ENCODE results near the gene EIPR1.

EIPR1 gene

GRCh38 chr2:3262437-3263388, 114.9 kb downstream of the EIPR1 start:
- Histone ChIP-seq H2BK120ac (ENCODE audit: low read depth, low read length) (no peak overlapping the region), H3K9me3 (ENCODE audit: control insufficient read depth, low read length) (no peaks in the 10 kb centered on the region), H3K79me1 (replicated peaks; ENCODE audit: low read length, poor library complexity, severe bottlenecking) (peaks cover 40% of the 10 kb centered on the region), H4K91ac (ENCODE audit: low read length) (no peak overlapping the region), H3K27me3 (ENCODE audit: control insufficient read depth in 1 of 2, insufficient read depth in 1 of 2, low read length in 2 of 2) (no peaks in the 10 kb centered on the region), H3K4ac (ENCODE audit: low read depth in 1 of 2, low read length in 2 of 2) (no peak overlapping the region), H2AK5ac (ENCODE audit: low read length, severe bottlenecking) (no peak overlapping the region), H2BK15ac (ENCODE audit: low read depth, poor library complexity, severe bottlenecking) (no peak overlapping the region), H3K27ac (ENCODE audit: low read length, poor library complexity, severe bottlenecking) (no peak overlapping the region), H3K4me1 (ENCODE audit: control insufficient read depth, insufficient read depth, low read depth, low read length) (peaks cover 4% of the 10 kb centered on the region), H3K23ac (ENCODE audit: low read length in 2 of 2) (no peak overlapping the region), H2BK12ac (ENCODE audit: low read length in 2 of 2) (no peak overlapping the region), H2AFZ (ENCODE audit: low read depth, low read length) (no peak overlapping the region), H3K4me3 (ENCODE audit: insufficient read depth in 1 of 2, low read depth in 1 of 2, low read length in 2 of 2) (no peak overlapping the region), H3K4me2 (ENCODE audit: low read length, poor library complexity, severe bottlenecking) (no peak overlapping the region), H3K14ac (ENCODE audit: low read length in 2 of 2) (no peak overlapping the region), H4K8ac (ENCODE audit: low read length) (no peak overlapping the region), H3K18ac (ENCODE audit: low read depth in 1 of 2, low read length in 2 of 2) (no peak overlapping the region), H3K36me3 (ENCODE audit: control insufficient read depth in 1 of 2, insufficient read depth in 2 of 2, low read depth in 1 of 2, low read length in 2 of 2) (peaks cover 0 to 17% of the 10 kb centered on the region in 2 experiments), H3K9ac (ENCODE audit: low read length) (no peak overlapping the region), H2BK5ac (ENCODE audit: low read depth, low read length, poor library complexity, severe bottlenecking) (no peak overlapping the region)
- DNase-seq, result no peak
- WGBS, result 97% methylated on average over 18 of the region's 18 CpGs

GRCh38 chr2:3261511-3261910, 116.1 kb downstream of the EIPR1 start:
- H3K79me1 ChIP-seq (replicated peaks; ENCODE audit: low read length, poor library complexity, severe bottlenecking), result peaks cover 35% of the 10 kb centered on the region
- no peak overlapping the region for H2AFZ ChIP-seq (ENCODE audit: low read depth, low read length)
- H2BK5ac ChIP-seq (ENCODE audit: low read depth, low read length, poor library complexity, severe bottlenecking), result no peak overlapping the region
- H3K36me3 ChIP-seq (ENCODE audit: control insufficient read depth in 1 of 2, insufficient read depth in 2 of 2, low read depth in 1 of 2, low read length in 2 of 2), result peaks cover 0 to 18% of the 10 kb centered on the region in 2 experiments
- H3K27me3 ChIP-seq (ENCODE audit: control insufficient read depth in 1 of 2, insufficient read depth in 1 of 2, low read length in 2 of 2), result no peaks in the 10 kb centered on the region
- peaks cover 12% of the 10 kb centered on the region for H3K4me1 ChIP-seq (ENCODE audit: control insufficient read depth, insufficient read depth, low read depth, low read length)
- H3K23ac ChIP-seq (ENCODE audit: low read length in 2 of 2), result no peak overlapping the region
- H3K27ac ChIP-seq (ENCODE audit: low read length, poor library complexity, severe bottlenecking), result no peak overlapping the region
- no peak overlapping the region for H3K14ac ChIP-seq (ENCODE audit: low read length in 2 of 2)
- H2BK120ac ChIP-seq (ENCODE audit: low read depth, low read length), result no peak overlapping the region
- no peak overlapping the region for H2BK15ac ChIP-seq (ENCODE audit: low read depth, poor library complexity, severe bottlenecking)
- H2BK12ac ChIP-seq (ENCODE audit: low read length in 2 of 2), result no peak overlapping the region
- no peak overlapping the region for H3K9ac ChIP-seq (ENCODE audit: low read length)
- H2AK5ac ChIP-seq (ENCODE audit: low read length, severe bottlenecking), result no peak overlapping the region
- no peak overlapping the region for H3K4me3 ChIP-seq (ENCODE audit: insufficient read depth in 1 of 2, low read depth in 1 of 2, low read length in 2 of 2)
- no peak overlapping the region for H4K8ac ChIP-seq (ENCODE audit: low read length)
- H3K9me3 ChIP-seq (ENCODE audit: control insufficient read depth, low read length), result no peaks in the 10 kb centered on the region
- H3K4me2 ChIP-seq (ENCODE audit: low read length, poor library complexity, severe bottlenecking), result no peak overlapping the region
- DNase-seq, result no peak
- no peak overlapping the region for H3K18ac ChIP-seq (ENCODE audit: low read depth in 1 of 2, low read length in 2 of 2)
- 96% methylated on average over 8 of the region's 8 CpGs for WGBS
- peak overlapping the region; percentile 19 for H4K91ac ChIP-seq (ENCODE audit: low read length)
- H3K4ac ChIP-seq (ENCODE audit: low read depth in 1 of 2, low read length in 2 of 2), result no peak overlapping the region

GRCh38 chr2:3260959-3261358, 116.7 kb downstream of the EIPR1 start:
- Histone ChIP-seq H3K27me3 (ENCODE audit: control insufficient read depth in 1 of 2, insufficient read depth in 1 of 2, low read length in 2 of 2) (no peaks in the 10 kb centered on the region), H2BK5ac (ENCODE audit: low read depth, low read length, poor library complexity, severe bottlenecking) (no peak overlapping the region), H3K9ac (ENCODE audit: low read length) (no peak overlapping the region), H3K4ac (ENCODE audit: low read depth in 1 of 2, low read length in 2 of 2) (no peak overlapping the region), H3K9me3 (ENCODE audit: control insufficient read depth, low read length) (no peaks in the 10 kb centered on the region), H2AK5ac (ENCODE audit: low read length, severe bottlenecking) (no peak overlapping the region), H3K79me1 (replicated peaks; ENCODE audit: low read length, poor library complexity, severe bottlenecking) (peaks cover 36% of the 10 kb centered on the region), H3K4me2 (ENCODE audit: low read length, poor library complexity, severe bottlenecking) (no peak overlapping the region), H2BK15ac (ENCODE audit: low read depth, poor library complexity, severe bottlenecking) (no peak overlapping the region), H2AFZ (ENCODE audit: low read depth, low read length) (no peak overlapping the region), H3K27ac (ENCODE audit: low read length, poor library complexity, severe bottlenecking) (no peak overlapping the region), H4K91ac (ENCODE audit: low read length) (no peak overlapping the region), H4K8ac (ENCODE audit: low read length) (no peak overlapping the region), H2BK120ac (ENCODE audit: low read depth, low read length) (no peak overlapping the region), H3K14ac (ENCODE audit: low read length in 2 of 2) (no peak overlapping the region), H2BK12ac (ENCODE audit: low read length in 2 of 2) (no peak overlapping the region), H3K4me3 (ENCODE audit: insufficient read depth in 1 of 2, low read depth in 1 of 2, low read length in 2 of 2) (no peak overlapping the region), H3K23ac (ENCODE audit: low read length in 2 of 2) (no peak overlapping the region), H3K36me3 (ENCODE audit: control insufficient read depth in 1 of 2, insufficient read depth in 2 of 2, low read depth in 1 of 2, low read length in 2 of 2) (peaks cover under 1 to 21% of the 10 kb centered on the region in 2 experiments), H3K4me1 (ENCODE audit: control insufficient read depth, insufficient read depth, low read depth, low read length) (peaks cover 11% of the 10 kb centered on the region), H3K18ac (ENCODE audit: low read depth in 1 of 2, low read length in 2 of 2) (no peak overlapping the region)
- no peak for DNase-seq
- WGBS, result 93% methylated on average over 6 of the region's 6 CpGs

- H4K91ac ChIP-seq (ENCODE audit: low read length), result no peak overlapping the region
- H3K18ac ChIP-seq (ENCODE audit: low read depth in 1 of 2, low read length in 2 of 2), result no peak overlapping the region
- H3K9me3 ChIP-seq (ENCODE audit: control insufficient read depth, low read length), result no peaks in the 10 kb centered on the region
- H3K23ac ChIP-seq (ENCODE audit: low read length in 2 of 2), result no peak overlapping the region
- H2BK15ac ChIP-seq (ENCODE audit: low read depth, poor library complexity, severe bottlenecking), result no peak overlapping the region
- H3K27me3 ChIP-seq (ENCODE audit: control insufficient read depth in 1 of 2, insufficient read depth in 1 of 2, low read length in 2 of 2), result no peaks in the 10 kb centered on the region
- WGBS, result 96% methylated on average over 8 of the region's 8 CpGs
- H3K27ac ChIP-seq (ENCODE audit: low read length, poor library complexity, severe bottlenecking), result no peak overlapping the region
- no peak for DNase-seq
- H3K9ac ChIP-seq (ENCODE audit: low read length), result no peak overlapping the region
- H2AK5ac ChIP-seq (ENCODE audit: low read length, severe bottlenecking), result no peak overlapping the region
- no peak overlapping the region for H3K4ac ChIP-seq (ENCODE audit: low read depth in 1 of 2, low read length in 2 of 2)
- H4K8ac ChIP-seq (ENCODE audit: low read length), result no peak overlapping the region
- H3K79me1 ChIP-seq (replicated peaks; ENCODE audit: low read length, poor library complexity, severe bottlenecking), result peaks cover 34% of the 10 kb centered on the region
- peaks cover 17% of the 10 kb centered on the region for H3K4me1 ChIP-seq (ENCODE audit: control insufficient read depth, insufficient read depth, low read depth, low read length)
- peaks cover 12 to 29% of the 10 kb centered on the region in 2 experiments for H3K36me3 ChIP-seq (ENCODE audit: control insufficient read depth in 1 of 2, insufficient read depth in 2 of 2, low read depth in 1 of 2, low read length in 2 of 2)
- H3K4me2 ChIP-seq (ENCODE audit: low read length, poor library complexity, severe bottlenecking), result no peak overlapping the region
- H3K4me3 ChIP-seq (ENCODE audit: insufficient read depth in 1 of 2, low read depth in 1 of 2, low read length in 2 of 2), result no peak overlapping the region
- no peak overlapping the region for H2BK120ac ChIP-seq (ENCODE audit: low read depth, low read length)
- H2BK12ac ChIP-seq (ENCODE audit: low read length in 2 of 2), result no peak overlapping the region
- no peak overlapping the region for H2AFZ ChIP-seq (ENCODE audit: low read depth, low read length)
- no peak overlapping the region for H2BK5ac ChIP-seq (ENCODE audit: low read depth, low read length, poor library complexity, severe bottlenecking)
- no peak overlapping the region for H3K14ac ChIP-seq (ENCODE audit: low read length in 2 of 2)
Measured at GRCh38 chr2:3257826-3258225, 119.8 kb downstream of the EIPR1 start.
